Esophagus (tissue), 2 donors: ENCODE measurements around the gene FKBP9. TPM values are rescaled to one million over a fixed set of nuclear protein-coding genes. Genes with fewer than 3 reads are reported as not detected.

Source experiments
- H3K27ac ChIP-seq, 2 donors: one replicate each; pipeline ENCODE4 v1.5.1; 2013; ENCODE audit warnings: low read depth in 2 of 2, mild to moderate bottlenecking in 2 of 2, inconsistent platforms in 1 of 2, low read length in 1 of 2, moderate library complexity in 1 of 2
- H3K27me3 ChIP-seq, 2 donors: one replicate each; pipeline ENCODE4 v1.6.1; 2013; ENCODE audit warnings: low read length in 2 of 2, control low read depth in 1 of 2, mild to moderate bottlenecking in 1 of 2; ENCODE audit not compliant: insufficient read depth in 2 of 2, control insufficient read depth in 1 of 2
- H3K36me3 ChIP-seq, 2 donors: one replicate each; pipeline ENCODE4 v1.6.1; 2013; ENCODE audit warnings: low read length in 1 of 2; ENCODE audit not compliant: control insufficient read depth in 2 of 2, insufficient read depth in 2 of 2
- H3K4me1 ChIP-seq, 2 donors: one replicate each; pipeline ENCODE4 v1.6.1; 2013; ENCODE audit warnings: low read length in 1 of 2; ENCODE audit not compliant: control insufficient read depth in 2 of 2, insufficient read depth in 2 of 2
- H3K4me3 ChIP-seq, 2 donors: one replicate each; pipeline ENCODE4 v1.5.1; 2013; ENCODE audit warnings: low read length in 2 of 2, mild to moderate bottlenecking in 2 of 2, low read depth in 1 of 2, moderate library complexity in 1 of 2
- H3K9me3 ChIP-seq, 2 donors: one replicate each; pipeline ENCODE4 v1.6.1; 2013; ENCODE audit warnings: mild to moderate bottlenecking in 2 of 2, low read depth in 1 of 2, low read length in 1 of 2, moderate library complexity in 1 of 2; ENCODE audit not compliant: control insufficient read depth in 2 of 2, insufficient read depth in 1 of 2
- WGBS, 2 donors: extraction: QIAGEN DNeasy Blood & Tissue Kit; methylation state at CpG; one replicate each; pipeline ENCODE4 v1.1.7; 2013; 5-methylcytosine and 5-hydroxymethylcytosine counted together
- polyA plus RNA-seq, 2 donors: library from polyadenylated mRNA; stranded (reverse); fragments of 200-250 nt; gene quantifications; one replicate each; pipeline ENCODE4 v1.2.3, GENCODE V29; 2013
- donor health status: healthy with polysubstance abuse.
- donor health status: Bipolar disorder and iron deficiency.

The FKBP9 gene
- polyA plus RNA-seq, 2 donors: 15.8 to 22.6 TPM

DNA sequence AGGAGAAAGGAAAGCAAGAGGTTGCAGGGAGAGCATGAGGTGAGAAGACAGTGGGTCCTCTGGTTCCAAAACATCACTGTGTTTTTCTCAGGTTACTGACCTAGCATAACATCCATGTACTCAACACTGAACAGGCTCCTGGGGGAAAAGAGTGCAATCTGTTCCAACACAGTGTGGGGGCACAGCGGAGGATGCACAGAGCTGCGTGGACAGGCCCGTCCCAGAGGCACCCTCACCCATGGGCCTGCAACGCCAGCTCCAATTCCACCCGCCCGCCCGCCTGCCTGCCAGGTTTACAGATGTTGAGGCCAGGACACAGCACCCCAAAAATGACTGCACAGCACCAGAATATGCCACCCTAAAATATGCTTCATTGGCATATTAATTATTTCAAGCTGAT lies 26.9 kb upstream of the FKBP9 start:
- no peak overlapping the region for H3K4me3 ChIP-seq
- H3K4me1 ChIP-seq: no peaks in the 10 kb centered on the region
- H3K27me3 ChIP-seq: no peaks in the 10 kb centered on the region
- H3K36me3 ChIP-seq: peaks cover 2 to 8% of the 10 kb centered on the region in 2 donors
- 92 to 94% methylated on average over 7 of the region's 7 CpGs for WGBS, 2 donors
- H3K9me3 ChIP-seq: no peaks in the 10 kb centered on the region
- no peak overlapping the region for H3K27ac ChIP-seq

DNA sequence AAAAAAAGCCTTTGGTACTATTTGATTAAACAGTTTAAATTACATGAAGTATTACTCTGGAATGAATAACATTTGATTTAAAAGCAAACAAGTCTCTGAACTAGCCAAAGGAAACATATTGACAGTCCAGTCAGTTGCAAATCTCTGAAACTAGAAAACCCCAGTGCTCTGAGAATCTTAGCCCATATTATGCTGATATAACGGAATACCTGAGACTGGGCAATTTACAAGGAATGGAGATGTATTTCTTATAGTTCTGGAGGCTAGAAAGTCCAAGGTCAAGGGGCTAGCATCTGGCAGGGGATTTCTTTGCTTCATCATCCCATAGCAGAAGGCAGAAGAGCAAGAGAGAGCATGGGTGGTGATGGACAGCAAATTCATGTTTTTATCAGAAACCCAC lies 21.7 kb upstream of the FKBP9 start:
- H3K27ac ChIP-seq: no peak overlapping the region
- no peak overlapping the region for H3K4me3 ChIP-seq
- WGBS, 2 donors: 88 to 92% methylated on average over 1 of the region's 1 CpG
- H3K36me3 ChIP-seq: peaks cover 0 to 6% of the 10 kb centered on the region in 2 donors
- no peaks in the 10 kb centered on the region for H3K27me3 ChIP-seq
- H3K9me3 ChIP-seq: no peaks in the 10 kb centered on the region
- H3K4me1 ChIP-seq: no peaks in the 10 kb centered on the region

DNA sequence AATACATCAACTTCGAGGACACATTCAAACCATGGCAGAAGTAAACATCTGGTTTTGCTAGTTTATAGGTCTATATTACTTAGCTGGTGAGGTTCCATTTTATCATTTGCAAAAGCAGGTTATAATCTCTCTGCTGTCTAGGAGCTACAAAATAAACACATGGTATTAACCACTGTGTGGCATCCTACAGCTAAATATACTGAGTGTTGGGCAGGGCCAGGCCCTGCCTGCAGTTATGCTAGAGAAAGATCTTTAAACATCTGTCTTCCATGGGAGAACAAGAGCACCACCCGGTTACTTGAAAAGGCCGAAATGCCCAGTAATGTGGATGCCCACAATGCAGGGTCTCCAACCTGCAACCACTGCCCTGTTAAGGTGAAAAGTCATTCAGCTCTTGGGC lies 20.6 kb upstream of the FKBP9 start:
- 78 to 84% methylated on average over 3 of the region's 3 CpGs for WGBS, 2 donors
- no peaks in the 10 kb centered on the region for H3K27me3 ChIP-seq
- H3K4me3 ChIP-seq: no peak overlapping the region
- no peaks in the 10 kb centered on the region for H3K4me1 ChIP-seq
- H3K36me3 ChIP-seq: peaks cover 0 to 4% of the 10 kb centered on the region in 2 donors
- no peaks in the 10 kb centered on the region for H3K9me3 ChIP-seq
- H3K27ac ChIP-seq: no peak overlapping the region

DNA sequence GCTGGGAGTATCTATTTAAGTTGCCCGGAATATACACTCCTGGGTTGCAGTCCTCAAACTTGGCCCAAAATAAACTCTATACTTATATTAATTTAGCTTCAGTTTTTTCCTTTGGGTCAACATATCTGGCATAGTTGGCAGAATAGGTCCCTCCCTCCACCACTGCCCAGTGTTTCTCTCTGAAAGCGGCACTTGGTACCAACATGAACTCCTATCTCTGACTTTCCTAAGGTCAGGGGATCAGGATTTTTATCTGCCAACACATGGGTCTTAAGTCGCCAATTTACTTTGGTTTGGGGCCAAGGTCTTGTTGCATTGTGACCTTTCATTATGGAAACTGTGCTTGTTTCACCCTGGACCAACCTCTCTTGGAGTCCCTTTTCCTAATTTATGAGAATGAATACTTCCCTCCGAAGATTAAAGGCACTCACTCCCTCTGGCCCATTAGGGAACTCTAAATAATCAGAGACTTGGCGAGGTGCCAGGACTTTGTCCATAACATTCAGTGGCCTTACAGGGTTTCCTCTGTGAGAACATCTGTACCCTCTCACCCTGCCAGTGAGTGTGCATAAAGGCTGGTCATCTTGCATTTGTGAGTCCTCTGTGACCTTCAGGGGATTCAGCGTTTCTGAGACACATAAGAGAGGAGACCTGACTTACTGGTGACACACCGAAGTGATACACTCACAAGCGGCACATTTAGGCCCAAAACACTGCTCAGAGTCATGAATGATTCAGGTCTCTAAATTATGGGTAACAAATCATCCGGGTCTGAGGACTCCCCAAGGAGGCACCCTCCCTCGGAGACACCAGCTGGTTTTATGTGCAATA lies 19.7 kb upstream of the FKBP9 start:
- no peak overlapping the region for H3K4me3 ChIP-seq
- H3K9me3 ChIP-seq: no peaks in the 10 kb centered on the region
- WGBS, 2 donors: 57 to 64% methylated on average over 10 of the region's 10 CpGs
- H3K36me3 ChIP-seq: peaks cover 0 to 4% of the 10 kb centered on the region in 2 donors
- H3K27ac ChIP-seq: peak overlapping the region in 1 of 2 donors; percentile 24
- no peaks in the 10 kb centered on the region for H3K27me3 ChIP-seq
- no peaks in the 10 kb centered on the region for H3K4me1 ChIP-seq

DNA sequence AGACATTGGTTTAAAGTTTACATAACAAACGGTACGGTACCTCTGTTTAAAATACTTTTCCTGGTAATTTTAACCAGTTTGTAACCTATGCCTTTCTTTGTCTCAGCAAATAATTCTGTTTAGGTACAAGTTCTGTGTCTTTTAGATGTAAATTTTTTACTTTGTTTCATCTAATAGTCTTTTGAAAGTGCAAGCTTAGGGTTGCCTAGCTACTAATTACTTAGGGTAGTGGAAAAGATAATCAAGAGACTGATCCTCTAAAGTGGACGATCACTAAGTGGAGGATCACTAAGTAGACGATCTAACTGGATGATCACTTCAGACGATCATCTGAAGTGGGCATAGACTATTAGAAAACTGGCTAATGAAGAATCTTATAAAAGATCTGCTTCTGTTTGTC lies 16.1 kb upstream of the FKBP9 start:
- H3K4me3 ChIP-seq: peak overlapping the region in 1 of 2 donors; percentile 71
- no peaks in the 10 kb centered on the region for H3K9me3 ChIP-seq
- no peaks in the 10 kb centered on the region for H3K27me3 ChIP-seq
- H3K4me1 ChIP-seq: no peaks in the 10 kb centered on the region
- no peak overlapping the region for H3K27ac ChIP-seq
- WGBS, 2 donors: 21 to 40% methylated on average over 5 of the region's 5 CpGs
- peaks cover 0 to 4% of the 10 kb centered on the region in 2 donors for H3K36me3 ChIP-seq

DNA sequence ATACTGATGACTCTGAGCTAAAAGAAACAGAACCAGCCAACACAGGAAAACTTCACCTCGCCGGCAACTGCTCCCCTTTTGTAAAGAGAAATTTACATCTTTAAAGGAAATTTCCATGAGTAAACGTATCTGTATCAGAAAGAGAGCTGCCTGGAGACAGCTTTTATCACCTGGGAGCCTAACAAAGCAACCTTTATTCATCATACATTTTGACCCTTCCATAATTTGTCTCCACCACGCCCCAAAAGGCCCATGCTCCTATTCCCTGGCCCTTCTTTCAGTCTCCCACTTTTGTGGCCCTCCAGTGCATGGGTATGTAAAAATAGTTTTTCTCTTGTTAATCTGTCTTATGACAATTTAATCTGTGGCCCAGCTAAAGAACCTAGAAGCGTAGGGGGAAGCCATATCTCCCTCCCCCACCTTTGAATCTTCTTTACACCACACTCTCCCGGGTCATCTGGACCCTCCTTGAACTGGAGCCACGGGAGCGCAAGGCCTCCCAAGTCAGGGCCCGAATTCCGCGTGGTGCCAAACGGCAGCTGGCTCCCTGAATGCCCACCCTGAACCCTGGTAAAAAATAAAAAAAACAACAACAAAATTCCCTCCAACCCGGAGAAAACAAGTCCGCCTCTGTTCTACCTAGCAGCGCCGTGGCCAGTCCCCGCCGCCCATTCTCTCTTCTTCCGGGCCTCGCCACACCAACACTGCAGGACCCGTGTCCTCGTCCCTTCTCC lies 15.4 kb upstream of the FKBP9 start:
- WGBS, 2 donors: 5 to 9% methylated on average over 20 to 22 of the region's 22 CpGs
- peak overlapping the region; percentile 71 to 92 for H3K4me3 ChIP-seq
- H3K9me3 ChIP-seq: no peaks in the 10 kb centered on the region
- H3K4me1 ChIP-seq: no peaks in the 10 kb centered on the region
- peaks cover 0 to 4% of the 10 kb centered on the region in 2 donors for H3K36me3 ChIP-seq
- no peaks in the 10 kb centered on the region for H3K27me3 ChIP-seq
- H3K27ac ChIP-seq: peak overlapping the region; percentile 92 to 98

DNA sequence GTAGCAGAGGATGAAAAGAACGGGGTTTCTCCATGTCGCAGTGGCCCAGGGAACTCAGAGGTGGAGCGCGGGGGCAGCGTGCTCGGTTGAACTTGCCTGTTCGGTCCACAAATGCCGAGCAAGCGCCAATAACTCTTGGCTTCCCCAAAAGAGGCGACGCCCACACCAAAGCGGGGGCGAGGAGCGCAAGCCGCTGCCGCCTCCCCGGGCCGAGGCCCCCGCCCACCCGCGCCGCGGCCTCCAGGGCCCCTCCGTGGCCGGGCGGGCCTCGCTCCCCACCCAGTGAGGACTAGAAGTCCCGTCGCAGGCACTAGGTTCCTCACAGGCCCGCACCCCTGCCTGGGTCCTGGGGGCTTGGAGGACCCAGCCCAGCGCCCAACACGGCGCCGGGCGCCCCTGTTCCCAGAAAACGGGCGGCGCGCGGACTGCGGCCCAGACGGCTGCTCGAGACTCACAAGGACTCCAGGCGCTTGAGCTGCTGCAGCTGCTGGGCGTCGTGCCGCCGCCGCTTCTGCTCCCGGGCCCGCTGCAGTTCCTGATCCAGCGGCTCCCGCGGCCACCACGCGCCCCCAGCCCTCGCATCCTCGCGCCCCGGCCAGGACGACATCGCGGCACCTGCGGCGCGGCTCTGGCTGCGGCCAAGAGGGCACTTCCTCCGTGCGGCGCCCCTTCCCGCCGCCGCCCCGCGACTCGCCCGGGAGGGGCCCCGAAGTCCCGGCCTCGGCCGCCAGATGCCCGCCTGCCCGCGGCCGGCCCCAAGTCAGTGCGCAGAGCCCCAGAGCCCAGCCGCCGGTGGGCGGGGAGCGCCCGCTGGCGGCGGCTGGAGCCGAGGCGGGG lies 14.6 kb upstream of the FKBP9 start:
- Histone ChIP-seq H3K4me1 (no peaks in the 10 kb centered on the region), H3K9me3 (no peaks in the 10 kb centered on the region), H3K36me3 (peaks cover 0 to 4% of the 10 kb centered on the region in 2 donors), H3K27ac (peak overlapping the region; percentile 92 to 98), H3K4me3 (peak overlapping the region; percentile 71 to 92), H3K27me3 (no peaks in the 10 kb centered on the region)
- WGBS, 2 donors: 1% methylated on average over 91 to 95 of the region's 95 CpGs

DNA sequence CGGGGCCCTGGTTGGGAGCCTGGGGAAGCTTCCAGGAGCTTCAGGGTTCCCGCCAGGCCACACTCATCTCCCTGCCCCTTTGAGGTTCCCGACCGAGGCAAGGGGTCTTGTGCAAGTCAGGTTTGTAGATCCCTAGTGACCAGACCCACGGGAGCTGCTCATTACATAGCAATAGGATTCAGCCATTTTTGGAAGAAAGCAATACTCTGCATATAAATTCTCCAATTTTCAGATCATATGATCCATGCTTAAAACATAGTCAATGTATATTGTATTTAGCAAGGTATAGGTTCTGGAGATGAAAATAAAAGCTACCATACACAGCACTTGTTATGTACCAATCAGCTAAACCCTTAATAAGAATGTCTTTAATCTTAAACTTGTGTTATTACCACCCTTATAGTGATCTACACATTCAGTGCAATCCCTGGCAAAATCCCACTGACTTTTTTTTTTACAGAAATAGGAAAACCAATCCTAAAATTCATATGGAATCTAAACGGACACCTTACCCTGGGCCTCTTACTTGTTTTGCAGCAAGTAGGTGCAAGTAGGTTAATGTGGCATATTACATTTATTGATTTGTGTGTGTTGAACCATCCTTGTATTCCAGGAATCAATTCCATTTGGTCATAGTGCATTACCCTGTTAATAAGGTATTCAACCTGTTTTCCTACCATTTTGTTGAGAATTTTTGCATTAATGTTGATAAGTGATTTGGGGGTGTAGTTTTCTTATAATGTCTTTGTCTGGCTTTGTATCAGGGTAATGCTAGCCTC lies 13.8 kb upstream of the FKBP9 start:
- Histone ChIP-seq H3K27me3 (no peaks in the 10 kb centered on the region), H3K36me3 (peaks cover 0 to 4% of the 10 kb centered on the region in 2 donors), H3K4me1 (no peaks in the 10 kb centered on the region), H3K9me3 (peaks cover 0 to 3% of the 10 kb centered on the region in 2 donors), H3K27ac (peak overlapping the region in 1 of 2 donors; percentile 92), H3K4me3 (peak overlapping the region in 1 of 2 donors; percentile 71)
- WGBS, 2 donors: 12% methylated on average over 6 of the region's 6 CpGs
